ENCODE data around the gene GAS2.

Gene GAS2

DNA sequence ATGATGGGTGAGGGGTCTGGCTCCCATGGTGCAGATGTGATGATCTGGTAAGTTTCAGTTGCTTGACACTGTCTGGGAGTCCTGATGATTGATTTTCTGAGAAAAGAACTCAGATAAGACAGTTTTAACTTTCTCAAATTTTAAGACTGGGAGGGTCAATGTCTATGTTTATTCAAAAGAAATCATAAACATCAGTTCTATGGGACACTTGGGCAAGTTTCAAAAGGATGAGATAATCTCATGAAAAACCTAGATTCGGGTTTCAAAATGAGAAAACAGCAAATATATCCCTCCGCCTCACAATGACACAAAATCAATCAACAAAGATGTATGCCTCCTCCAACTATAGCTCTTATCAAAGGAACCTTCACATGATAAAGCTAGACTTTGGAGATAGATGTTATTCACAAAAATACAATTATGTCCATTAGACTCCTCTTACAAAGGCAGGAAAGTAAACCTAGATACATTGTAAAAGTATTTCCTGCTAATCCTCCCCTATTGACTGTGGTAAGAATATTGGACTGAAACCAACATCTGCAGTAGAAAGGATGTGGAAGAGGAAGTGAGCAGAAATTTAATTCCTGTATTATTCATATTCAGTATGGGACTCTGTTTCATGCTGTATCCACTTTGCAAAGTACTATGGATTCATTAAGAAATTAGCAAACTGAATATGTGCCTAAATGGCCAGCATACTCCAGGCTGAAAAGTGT is 141.6 kb downstream of the GAS2 start:
- peak overlapping the region; percentile 62 for H3K27ac ChIP-seq (ENCODE audit: low read length)
- peaks cover 38% of the 10 kb centered on the region for H3K4me1 ChIP-seq (ENCODE audit: low read length)
- DNase-seq: peak; percentile 37
- H3K27me3 ChIP-seq (replicated peaks; ENCODE audit: insufficient read depth, low read length): no peaks in the 10 kb centered on the region
- H3K4me2 ChIP-seq (ENCODE audit: low read depth, low read length): peak overlapping the region; percentile 26; the same call in 1 of the 2 replicates
- peaks cover 3% of the 10 kb centered on the region; the same call in 1 of the 2 replicates for H3K79me2 ChIP-seq (ENCODE audit: low read length)
- no peak overlapping the region for H3K9ac ChIP-seq (ENCODE audit: low read length)
- no peak for TF ChIP-seq EZH2 (optimal IDR thresholded peaks at IDR 0.05; ENCODE audit: low read depth, low read length)
- TF ChIP-seq, protein P1, sequence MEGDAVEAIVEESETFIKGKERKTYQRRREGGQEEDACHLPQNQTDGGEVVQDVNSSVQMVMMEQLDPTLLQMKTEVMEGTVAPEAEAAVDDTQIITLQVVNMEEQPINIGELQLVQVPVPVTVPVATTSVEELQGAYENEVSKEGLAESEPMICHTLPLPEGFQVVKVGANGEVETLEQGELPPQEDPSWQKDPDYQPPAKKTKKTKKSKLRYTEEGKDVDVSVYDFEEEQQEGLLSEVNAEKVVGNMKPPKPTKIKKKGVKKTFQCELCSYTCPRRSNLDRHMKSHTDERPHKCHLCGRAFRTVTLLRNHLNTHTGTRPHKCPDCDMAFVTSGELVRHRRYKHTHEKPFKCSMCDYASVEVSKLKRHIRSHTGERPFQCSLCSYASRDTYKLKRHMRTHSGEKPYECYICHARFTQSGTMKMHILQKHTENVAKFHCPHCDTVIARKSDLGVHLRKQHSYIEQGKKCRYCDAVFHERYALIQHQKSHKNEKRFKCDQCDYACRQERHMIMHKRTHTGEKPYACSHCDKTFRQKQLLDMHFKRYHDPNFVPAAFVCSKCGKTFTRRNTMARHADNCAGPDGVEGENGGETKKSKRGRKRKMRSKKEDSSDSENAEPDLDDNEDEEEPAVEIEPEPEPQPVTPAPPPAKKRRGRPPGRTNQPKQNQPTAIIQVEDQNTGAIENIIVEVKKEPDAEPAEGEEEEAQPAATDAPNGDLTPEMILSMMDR (IDR thresholded peaks at IDR 0.05; ENCODE audit: low read length): no peak
- no peak for TF ChIP-seq EZH2phosphoT487 (IDR thresholded peaks at IDR 0.05; ENCODE audit: low read length)
- no peaks in the 10 kb centered on the region; the same call in 1 of the 2 replicates for H3K36me3 ChIP-seq (replicated peaks; ENCODE audit: insufficient read depth, low read length)
- H3K9me2 ChIP-seq (replicated peaks; ENCODE audit: insufficient read depth, low read length): no peaks in the 10 kb centered on the region
- peaks cover 23% of the 10 kb centered on the region for H3F3A ChIP-seq (ENCODE audit: insufficient read depth, low read length)
- no peak overlapping the region for H2AFZ ChIP-seq (ENCODE audit: low read length)
- no peaks in the 10 kb centered on the region for H4K20me1 ChIP-seq (ENCODE audit: insufficient read depth, low read length)
- no peaks in the 10 kb centered on the region for H3K9me3 ChIP-seq (replicated peaks; ENCODE audit: insufficient read depth, low read length)
- H3K4me3 ChIP-seq (ENCODE audit: low read length): no peak overlapping the region

DNA sequence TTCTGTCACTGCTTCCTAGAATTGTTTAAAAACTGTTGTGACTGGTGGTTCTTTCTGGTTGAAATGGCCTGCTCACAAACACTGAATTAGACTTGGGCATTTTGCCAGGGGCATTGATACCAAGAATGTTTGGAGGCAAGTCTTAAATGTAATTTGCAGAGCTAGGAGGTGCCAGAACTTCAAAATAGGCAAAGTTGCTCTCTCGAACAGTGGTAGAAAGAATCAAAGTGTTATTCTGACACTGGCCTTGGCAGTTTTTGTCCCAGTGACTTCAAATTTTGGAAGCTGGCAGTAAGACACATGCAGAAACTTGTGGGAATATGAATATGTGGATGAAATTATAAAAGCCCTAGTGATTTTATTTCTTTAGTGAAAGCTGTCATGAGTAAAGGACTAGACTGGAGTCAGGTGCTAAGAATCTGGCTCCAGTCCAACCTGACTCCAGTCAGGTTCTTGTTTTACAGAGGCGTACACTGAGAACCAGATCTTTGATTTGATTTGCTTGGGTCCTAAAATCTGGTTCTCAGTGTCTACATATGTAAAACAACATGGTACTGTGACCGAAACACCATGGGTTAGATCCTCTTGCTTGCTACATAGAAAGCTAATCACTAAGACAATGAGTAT is 142.3 kb downstream of the GAS2 start:
- Histone ChIP-seq H4K20me1 (ENCODE audit: insufficient read depth, low read length) (no peaks in the 10 kb centered on the region), H3K4me1 (ENCODE audit: low read length) (peaks cover 38% of the 10 kb centered on the region), H3F3A (ENCODE audit: insufficient read depth, low read length) (peaks cover 23% of the 10 kb centered on the region), H3K9me2 (replicated peaks; ENCODE audit: insufficient read depth, low read length) (no peaks in the 10 kb centered on the region), H3K9me3 (replicated peaks; ENCODE audit: insufficient read depth, low read length) (no peaks in the 10 kb centered on the region), H3K36me3 (replicated peaks; ENCODE audit: insufficient read depth, low read length) (no peaks in the 10 kb centered on the region; the same call in 1 of the 2 replicates), H3K27ac (ENCODE audit: low read length) (peak overlapping the region; percentile 62; the same call in 1 of the 2 replicates), H3K4me3 (ENCODE audit: low read length) (no peak overlapping the region), H3K9ac (ENCODE audit: low read length) (no peak overlapping the region), H3K27me3 (replicated peaks; ENCODE audit: insufficient read depth, low read length) (no peaks in the 10 kb centered on the region), H3K4me2 (ENCODE audit: low read depth, low read length) (peak overlapping the region; percentile 26; the same call in 1 of the 2 replicates), H3K79me2 (ENCODE audit: low read length) (peaks cover 3% of the 10 kb centered on the region; the same call in 1 of the 2 replicates), H2AFZ (ENCODE audit: low read length) (no peak overlapping the region)
- peak; percentile 22 for DNase-seq
- TF ChIP-seq, protein P1 (IDR thresholded peaks at IDR 0.05; ENCODE audit: low read length): no peak
- no peak for TF ChIP-seq EZH2phosphoT487 (IDR thresholded peaks at IDR 0.05; ENCODE audit: low read length)
- TF ChIP-seq EZH2 (optimal IDR thresholded peaks at IDR 0.05; ENCODE audit: low read depth, low read length): no peak

DNA sequence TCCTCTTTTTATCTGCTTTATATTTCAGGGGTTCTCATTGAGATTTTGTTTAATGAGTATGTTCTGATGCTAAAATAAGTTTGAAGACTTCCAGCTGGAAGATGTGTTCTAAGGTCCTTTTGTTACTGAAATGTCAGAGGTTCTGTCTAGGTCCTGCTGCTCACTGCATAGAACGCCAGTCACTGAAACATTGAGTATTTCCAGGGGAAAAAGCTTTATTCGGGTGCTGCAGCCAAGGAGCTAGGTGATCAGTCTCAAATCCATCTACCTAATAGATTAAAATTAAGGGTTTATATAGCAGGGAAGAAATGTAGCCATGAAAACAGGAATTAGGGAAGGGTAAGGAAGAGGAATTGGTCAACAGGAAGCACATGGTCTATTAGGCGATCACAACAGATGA is 143.5 kb downstream of the GAS2 start:
- Histone ChIP-seq H3K4me3 (ENCODE audit: low read length) (no peak overlapping the region), H3K9me2 (replicated peaks; ENCODE audit: insufficient read depth, low read length) (no peaks in the 10 kb centered on the region), H3K9ac (ENCODE audit: low read length) (no peak overlapping the region), H3K9me3 (replicated peaks; ENCODE audit: insufficient read depth, low read length) (no peaks in the 10 kb centered on the region), H2AFZ (ENCODE audit: low read length) (no peak overlapping the region), H3K36me3 (replicated peaks; ENCODE audit: insufficient read depth, low read length) (no peaks in the 10 kb centered on the region; the same call in 1 of the 2 replicates), H3K27ac (ENCODE audit: low read length) (no peak overlapping the region), H3K4me2 (ENCODE audit: low read depth, low read length) (no peak overlapping the region), H3K27me3 (replicated peaks; ENCODE audit: insufficient read depth, low read length) (no peaks in the 10 kb centered on the region), H3K4me1 (ENCODE audit: low read length) (peaks cover 38% of the 10 kb centered on the region), H3F3A (ENCODE audit: insufficient read depth, low read length) (peaks cover 23% of the 10 kb centered on the region), H3K79me2 (ENCODE audit: low read length) (no peaks in the 10 kb centered on the region; the same call in 1 of the 2 replicates), H4K20me1 (ENCODE audit: insufficient read depth, low read length) (no peaks in the 10 kb centered on the region)
- no peak for DNase-seq
- TF ChIP-seq EZH2phosphoT487 (IDR thresholded peaks at IDR 0.05; ENCODE audit: low read length) (no peak), EZH2 (optimal IDR thresholded peaks at IDR 0.05; ENCODE audit: low read depth, low read length) (no peak)
- TF ChIP-seq, protein P1 (IDR thresholded peaks at IDR 0.05; ENCODE audit: low read length): no peak
